ENCODE data around the gene UBLCP1.

Gene UBLCP1

DNA sequence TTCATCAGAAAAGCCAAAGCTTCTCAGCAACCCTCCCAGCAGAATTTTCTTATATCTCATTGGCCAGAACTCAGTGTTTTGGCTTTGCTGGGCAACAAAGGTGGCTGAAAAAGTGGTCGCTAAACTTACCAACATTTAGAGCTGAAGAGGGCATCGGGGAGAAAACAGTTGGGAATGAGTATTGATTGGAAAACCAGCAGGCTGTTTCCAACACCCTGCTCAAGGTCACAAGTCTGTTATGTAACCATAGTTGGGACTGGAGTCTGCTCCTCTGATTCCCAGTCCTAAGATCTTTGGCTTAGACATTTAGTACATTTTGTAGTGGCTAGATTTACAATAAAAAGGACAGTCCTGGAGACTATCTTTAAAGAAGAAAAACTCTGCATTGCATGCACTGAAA lies 50.1 kb downstream of the UBLCP1 start:
- no peak for DNase-seq (ENCODE audit: low read depth)

DNA sequence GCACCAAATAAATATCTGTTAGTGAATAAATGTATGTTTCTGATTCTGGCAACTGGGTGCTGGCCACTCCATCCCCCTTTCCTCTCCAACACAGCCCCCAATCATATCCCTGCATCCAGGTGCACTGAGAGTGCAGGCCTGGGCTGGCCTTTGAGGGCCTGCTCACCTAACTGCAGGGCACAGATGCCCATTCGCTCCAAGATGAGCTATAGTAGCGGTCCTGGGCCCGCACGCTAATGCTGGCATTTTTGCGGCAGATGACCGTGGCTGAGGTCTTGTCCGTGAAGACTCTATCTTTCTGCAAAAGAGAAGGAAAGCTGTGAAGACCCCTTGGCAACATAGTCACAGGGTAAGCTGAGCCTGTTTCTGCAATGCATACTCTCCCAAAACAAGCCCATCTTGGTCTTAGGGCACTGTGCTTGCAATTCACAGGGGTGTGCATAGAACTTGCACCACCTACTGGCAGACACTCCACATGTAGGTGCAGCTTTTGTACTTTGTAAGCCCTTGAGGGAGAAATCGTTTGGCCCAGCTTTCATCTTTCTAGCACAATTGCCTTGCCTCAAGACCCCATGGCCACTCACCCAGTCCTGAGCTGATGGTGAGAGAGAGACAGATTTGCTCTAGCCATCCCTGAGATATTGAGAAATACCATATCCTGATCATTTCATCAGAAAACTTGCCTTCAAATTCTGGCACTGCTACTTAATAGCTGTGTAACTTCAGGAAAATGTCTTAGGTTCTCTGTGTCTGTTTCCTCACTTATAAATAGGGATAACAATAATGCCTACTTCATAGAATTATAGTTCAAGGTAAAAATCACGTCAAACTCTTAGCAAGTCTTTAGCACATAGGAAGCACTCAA lies 53.7 kb downstream of the UBLCP1 start:
- DNase-seq (ENCODE audit: low read depth), result peak; percentile 80

DNA sequence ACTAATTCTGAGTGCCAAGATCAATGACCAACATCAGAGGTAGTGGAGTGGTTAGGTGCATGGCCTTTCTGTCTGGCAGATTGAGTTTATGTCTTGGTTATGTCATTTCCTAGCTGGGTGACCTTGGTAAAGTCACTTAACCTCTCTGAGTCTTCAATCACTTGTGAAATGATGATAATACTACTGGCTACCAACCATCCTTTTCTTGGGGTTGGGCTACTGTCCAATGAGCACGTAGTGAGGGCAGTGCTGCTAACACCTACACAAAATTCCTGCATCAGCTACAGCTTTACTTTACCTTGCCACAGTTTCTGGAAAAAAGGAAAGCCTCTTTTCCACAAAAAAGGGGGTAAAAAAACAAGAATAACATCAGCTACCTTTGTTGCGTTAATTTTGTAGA lies 54.8 kb downstream of the UBLCP1 start:
- no peak for DNase-seq (ENCODE audit: low read depth)

DNA sequence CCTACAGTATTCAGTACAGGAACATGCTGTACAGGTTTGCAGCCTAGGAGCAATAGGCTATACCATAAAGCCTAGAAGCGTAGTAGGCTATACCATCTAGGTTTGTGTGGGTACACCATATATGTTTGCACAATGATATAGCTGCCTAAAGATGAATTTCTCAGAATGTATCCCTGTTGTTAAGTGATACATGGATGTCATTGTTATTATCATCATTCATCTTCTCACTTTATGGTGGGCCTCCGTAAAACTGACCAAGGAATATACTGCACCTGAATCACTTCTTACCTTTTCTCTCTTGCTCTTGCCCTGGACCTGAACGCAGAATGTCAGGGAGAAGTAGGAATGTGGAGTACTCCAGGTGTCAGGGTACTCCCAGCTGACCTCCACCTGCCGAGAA lies 55.4 kb downstream of the UBLCP1 start:
- no peak for DNase-seq (ENCODE audit: low read depth)

DNA sequence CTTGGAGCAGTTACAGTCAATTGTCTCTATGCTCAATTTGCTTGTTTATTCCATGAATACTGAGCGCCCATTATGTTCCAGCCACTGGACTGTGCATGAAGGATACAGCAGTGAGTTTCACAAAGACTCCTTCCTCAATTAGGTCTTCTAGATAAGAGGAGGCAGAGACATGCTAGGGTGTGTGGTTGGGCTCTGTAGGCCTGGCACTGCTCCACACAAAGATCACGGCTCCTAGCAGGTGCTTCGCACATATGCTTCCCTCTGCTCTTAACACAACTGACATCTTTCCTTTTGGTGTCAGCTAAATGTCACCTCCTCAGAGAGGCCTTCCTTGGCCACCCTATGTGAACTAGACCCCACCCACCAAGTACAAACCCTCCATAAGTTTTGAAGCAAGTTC lies 56.3 kb downstream of the UBLCP1 start:
- no peak for DNase-seq (ENCODE audit: low read depth)

DNA sequence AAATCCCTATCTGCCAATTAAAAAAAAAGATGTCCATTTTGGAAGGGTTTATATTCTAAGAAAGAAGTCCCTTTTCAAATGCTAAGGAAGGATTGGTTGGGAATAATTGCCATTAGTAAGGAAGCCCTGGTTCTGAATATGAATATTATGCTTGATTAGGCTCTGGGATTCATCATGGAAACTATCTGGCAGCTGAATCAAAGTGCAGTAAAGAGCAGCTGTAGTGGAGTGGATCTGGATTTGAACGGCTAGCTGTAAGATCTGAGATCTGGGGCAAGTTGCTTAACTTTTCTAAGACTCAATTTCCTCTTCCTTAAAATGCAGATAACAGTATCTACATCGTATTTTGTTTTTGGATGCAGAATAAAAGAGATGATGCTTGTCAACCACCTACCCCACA lies 56.7 kb downstream of the UBLCP1 start:
- DNase-seq (ENCODE audit: low read depth), result no peak

DNA sequence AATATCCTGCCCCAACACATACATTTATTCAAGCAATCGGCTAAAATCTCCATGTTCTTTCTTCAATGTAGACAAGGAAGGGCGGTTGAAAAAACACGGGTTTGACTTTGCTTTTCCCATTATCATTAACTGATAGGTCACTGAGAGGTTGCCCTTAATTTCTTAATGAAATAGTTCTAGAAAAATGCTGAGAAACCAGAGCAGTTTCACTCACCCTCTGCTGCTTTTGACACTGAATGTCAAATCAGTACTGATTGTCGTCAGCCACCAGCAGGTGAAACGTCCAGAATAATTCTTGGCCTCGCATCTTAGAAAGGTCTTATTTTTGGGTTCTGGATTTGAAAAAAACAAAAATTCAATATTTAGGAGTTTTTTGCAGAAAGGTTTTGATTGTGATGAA lies 59.1 kb downstream of the UBLCP1 start:
- no peak for DNase-seq (ENCODE audit: low read depth)

DNA sequence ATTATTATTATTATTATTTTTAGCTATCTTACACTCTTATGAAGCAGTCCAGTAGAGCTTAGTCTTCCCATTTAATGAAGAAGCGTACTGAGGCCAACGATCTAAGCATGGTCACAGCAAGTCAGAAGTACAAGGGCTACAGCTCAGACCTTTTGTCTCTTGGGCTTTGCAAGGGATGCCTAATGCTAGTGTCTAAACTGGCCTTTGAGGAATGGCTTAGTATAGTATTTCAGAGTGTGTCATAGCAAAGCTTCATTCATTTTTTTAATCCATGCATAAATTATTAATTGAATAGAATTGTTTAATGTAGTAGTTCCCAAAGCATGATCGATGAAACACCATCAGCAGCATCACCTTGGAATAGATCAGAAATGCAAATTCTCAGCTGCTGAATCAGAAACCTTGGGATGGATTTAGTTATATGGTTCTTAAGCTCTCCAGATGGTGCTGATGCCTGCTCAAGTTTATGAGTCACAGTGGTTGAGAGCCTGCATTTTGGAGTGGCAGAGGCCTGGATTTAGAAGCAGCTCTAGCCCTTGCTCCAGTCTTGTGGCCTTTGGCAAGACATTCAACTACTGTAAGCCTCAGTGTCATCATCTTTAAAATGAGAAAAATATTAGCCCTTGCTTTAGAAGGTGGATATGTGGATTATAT lies 61.1 kb downstream of the UBLCP1 start:
- peak; percentile 92 for DNase-seq (ENCODE audit: low read depth)

DNA sequence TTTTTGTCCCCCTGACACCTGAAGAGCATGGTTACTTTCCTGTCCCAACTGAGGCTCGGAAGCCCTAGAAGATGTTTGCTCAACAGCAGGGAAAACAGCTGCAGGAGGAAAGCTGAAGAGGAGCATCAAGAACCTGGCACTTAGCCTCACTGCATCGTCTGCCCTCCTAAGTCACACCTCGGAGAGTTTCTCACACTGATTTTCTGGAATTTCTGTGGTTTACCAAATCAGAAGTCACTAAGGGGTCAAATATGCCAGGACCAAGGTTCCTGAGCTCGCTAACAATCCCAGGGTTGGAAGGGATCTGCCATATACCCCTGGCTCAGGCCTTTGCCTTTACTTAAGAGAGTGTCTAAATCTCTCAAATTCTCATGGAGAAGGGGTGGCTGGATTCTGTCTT lies 61.9 kb downstream of the UBLCP1 start:
- DNase-seq (ENCODE audit: low read depth), result no peak

DNA sequence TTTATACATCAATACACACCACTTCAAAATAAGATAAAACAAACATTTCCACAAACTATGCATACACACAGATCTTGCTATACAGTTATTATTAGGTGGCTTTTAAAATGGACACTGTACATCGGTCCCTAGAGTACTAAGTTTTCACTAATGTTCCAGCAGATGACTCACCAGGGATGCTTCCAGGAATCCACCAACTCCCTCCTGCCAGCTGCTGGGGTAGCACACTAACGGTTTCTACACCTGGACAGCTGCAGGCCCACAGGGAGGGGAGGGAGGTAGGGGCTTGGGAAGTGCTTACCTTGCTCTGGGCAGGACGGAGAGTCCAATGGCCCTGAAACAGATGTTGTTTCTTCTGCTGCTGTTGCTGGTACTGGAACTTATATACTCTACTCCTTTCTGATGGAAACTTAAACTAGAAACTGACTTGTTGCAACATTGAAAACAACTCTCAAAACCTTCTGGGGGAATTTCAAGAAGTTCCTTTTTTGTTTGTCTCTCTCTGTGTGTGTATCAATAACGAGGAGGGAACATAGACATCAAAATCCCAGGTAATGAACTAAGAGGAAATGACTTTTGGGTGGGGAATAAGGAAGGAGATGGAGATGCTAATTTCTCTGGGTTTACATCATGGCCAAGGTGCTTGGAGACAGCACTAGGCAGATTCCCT lies 67.2 kb downstream of the UBLCP1 start, which contains the start of gene IL12B:
Gene IL12B, minus strand, starts transcription at position 357 of the 670 bp plus-strand sequence. CDS start 3,705 bp downstream, outside the sequence.
- no peak for DNase-seq (ENCODE audit: low read depth)

DNA sequence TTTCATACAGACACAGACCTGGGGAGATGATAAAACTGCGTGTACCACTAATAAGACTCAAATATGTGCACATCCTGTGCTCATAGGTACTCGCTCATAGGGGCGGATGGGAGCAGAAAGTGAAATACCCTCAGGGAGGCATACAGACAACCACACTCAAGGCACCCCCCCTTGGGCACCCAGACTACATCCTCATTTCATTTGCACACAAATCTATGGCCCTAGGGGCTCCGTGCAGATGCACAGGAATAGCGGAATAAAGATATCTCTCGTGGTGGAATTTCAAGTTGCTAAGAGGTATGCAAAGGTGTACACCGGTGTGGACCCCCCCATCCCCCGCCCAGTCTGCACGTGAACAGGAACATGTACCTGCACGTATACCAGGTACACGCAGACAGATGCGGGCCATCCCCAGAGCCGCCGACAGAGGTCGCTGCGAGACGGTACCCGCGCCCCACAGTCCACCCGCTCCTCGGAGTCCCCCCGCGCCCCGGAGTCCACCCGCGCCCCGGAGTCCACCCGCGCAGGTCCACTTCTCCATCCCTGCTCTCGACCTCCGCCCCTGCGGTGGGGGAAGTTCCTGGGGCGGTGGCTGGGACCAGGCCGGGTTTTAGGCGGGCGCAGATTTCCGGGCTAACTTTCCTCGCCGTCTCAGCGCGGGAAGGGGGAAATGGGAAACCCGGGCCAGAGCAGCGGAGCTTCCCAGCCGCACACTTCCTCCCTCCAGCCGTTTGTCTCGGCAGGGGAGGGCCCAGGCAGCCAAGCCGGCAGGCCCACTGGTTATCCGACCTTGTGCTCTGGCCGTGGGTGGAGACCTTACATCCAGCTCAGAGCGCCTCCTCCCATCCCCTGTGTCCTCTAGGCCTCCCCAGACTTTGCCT lies 68.2 kb downstream of the UBLCP1 start:
- peak; percentile 60 for DNase-seq (ENCODE audit: low read depth)

DNA sequence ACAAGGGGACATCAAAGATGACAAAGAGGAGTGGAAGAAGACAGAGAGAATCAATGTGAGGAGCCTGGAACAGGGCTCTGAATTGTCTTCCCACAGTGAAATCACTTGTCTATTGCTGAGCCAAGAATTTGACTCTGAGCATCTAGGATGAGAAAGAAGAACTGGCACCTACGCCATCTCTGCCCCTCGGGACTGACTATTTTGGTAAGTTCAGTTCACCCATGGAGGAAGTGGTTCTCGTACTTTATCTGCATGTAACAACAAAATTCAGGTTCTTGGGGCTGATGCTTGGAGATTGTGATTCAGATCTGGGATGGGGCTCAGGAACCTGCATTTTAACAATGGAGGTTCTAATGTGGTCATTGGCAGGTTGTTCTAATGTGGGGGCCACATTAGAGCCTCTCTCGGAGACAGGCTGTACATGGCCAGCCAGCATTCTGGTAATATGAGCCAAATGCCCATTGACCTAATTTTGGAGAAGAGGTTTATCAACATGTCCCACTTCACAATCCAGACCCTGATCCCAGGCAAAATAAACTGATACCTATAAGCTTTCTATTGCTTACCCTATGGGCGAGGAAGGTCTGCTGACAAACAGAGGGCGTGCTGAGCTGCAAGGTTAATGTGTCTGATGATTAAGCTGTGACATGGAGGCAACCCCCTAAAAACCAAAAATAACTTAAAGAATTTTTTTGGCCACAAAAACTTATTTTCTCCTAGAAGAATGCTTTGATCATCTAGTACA lies 69.9 kb downstream of the UBLCP1 start:
- DNase-seq (ENCODE audit: low read depth), result no peak

DNA sequence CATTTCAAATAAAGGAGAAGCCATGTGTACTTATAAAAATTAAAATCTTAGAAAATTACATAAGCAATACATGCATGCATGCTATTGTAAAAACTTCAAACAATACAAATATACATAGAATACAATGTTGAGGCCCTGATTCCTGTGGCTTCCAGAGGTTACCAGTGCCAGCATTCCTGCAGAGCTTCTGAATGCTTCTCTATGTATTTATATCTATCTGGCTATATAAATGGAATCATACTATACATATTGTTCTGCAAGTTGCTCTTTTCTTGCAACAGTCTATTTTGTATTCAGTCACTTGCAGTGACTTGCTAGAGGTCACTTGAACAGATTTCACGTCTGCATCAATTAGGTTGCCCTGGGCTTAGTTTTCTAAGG lies 70.4 kb downstream of the UBLCP1 start:
- peak; percentile 26 for DNase-seq (ENCODE audit: low read depth)

Measured in iris pigment epithelial cell (primary cell).